Neural cell (in vitro differentiated cells): ENCODE measurements around the gene CNIH3.

Experiments
- EP300 ChIP-seq: fragments of 450-650 bp; conservative IDR thresholded peaks from 2 replicates; pipeline ENCODE4 v1.6.1; 2014; ENCODE audit warnings: antibody characterized with exemption, mild to moderate bottlenecking, moderate library complexity; ENCODE audit not compliant: poor library complexity, severe bottlenecking
- EZH2 ChIP-seq: fragments of 200-600, 300-800 bp; shearing (Covaris generic), sonication (generic); IDR thresholded peaks from 2 replicates; pipeline ENCODE4 v1.6.1; 2014; ENCODE audit warnings: antibody characterized with exemption, low read length, borderline replicate concordance, mild to moderate bottlenecking; ENCODE audit not compliant: insufficient read depth, poor library complexity, severe bottlenecking
- POLR2AphosphoS5 ChIP-seq: IDR thresholded peaks from 2 replicates; pipeline ENCODE4 v1.6.1; 2012
- RAD21 ChIP-seq: fragments of 450-650 bp; conservative IDR thresholded peaks from 2 replicates; pipeline ENCODE4 v1.6.1; 2014; ENCODE audit warnings: antibody characterized with exemption, mild to moderate bottlenecking, moderate library complexity
- SMC3 ChIP-seq: fragments of 450-650 bp; conservative IDR thresholded peaks from 2 replicates; pipeline ENCODE4 v1.6.1; 2014; ENCODE audit warnings: antibody characterized with exemption, mild to moderate bottlenecking, moderate library complexity; ENCODE audit not compliant: poor library complexity
- TF ChIP-seq, protein P1 (sequence below): fragments of 450-650 bp; IDR thresholded peaks from 2 replicates; pipeline ENCODE4 v1.5.1; 2014; ENCODE audit warnings: antibody characterized with exemption, mild to moderate bottlenecking, moderate library complexity; ENCODE audit not compliant: poor library complexity, severe bottlenecking

DNA sequence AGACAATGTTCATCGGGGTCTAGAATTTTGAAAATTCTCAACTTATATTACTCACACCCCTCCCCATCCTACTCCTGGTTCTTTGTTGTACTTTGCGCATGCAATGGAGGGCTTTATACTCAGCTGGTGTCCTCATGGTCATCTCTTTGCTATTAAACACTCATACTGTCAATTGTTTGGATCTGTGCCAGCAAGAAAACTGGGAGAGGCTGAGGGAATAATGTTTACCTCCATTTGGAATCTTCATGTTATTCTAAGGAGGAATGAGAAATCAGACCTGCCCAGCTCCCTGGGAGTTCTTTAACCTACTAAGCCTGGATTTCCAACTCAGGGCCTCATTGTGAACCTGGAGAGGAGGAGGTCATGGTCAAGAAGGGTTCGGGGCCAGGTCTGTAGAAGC is 169.5 kb downstream of the CNIH3 start:
- TF ChIP-seq, protein P1, sequence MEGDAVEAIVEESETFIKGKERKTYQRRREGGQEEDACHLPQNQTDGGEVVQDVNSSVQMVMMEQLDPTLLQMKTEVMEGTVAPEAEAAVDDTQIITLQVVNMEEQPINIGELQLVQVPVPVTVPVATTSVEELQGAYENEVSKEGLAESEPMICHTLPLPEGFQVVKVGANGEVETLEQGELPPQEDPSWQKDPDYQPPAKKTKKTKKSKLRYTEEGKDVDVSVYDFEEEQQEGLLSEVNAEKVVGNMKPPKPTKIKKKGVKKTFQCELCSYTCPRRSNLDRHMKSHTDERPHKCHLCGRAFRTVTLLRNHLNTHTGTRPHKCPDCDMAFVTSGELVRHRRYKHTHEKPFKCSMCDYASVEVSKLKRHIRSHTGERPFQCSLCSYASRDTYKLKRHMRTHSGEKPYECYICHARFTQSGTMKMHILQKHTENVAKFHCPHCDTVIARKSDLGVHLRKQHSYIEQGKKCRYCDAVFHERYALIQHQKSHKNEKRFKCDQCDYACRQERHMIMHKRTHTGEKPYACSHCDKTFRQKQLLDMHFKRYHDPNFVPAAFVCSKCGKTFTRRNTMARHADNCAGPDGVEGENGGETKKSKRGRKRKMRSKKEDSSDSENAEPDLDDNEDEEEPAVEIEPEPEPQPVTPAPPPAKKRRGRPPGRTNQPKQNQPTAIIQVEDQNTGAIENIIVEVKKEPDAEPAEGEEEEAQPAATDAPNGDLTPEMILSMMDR = no peak
- TF ChIP-seq SMC3 (no peak), POLR2AphosphoS5 (no peak), RAD21 (no peak), EZH2 (no peak), EP300 (no peak)
